HL-60 (cell line): ENCODE results near the gene RCBTB2.
"Not testable (repeated sequence)": the region's sequence is repeated elsewhere in the genome, so short reads cannot be mapped to it uniquely, and the experiment has no call there.

Experiments used
- DNase-seq, 2 experiments: peaks; one replicate each; pipeline ENCODE4 v3.0.0-alpha.2; 2010 to 2020; ENCODE audit warnings: low read depth in 1 of 2, low spot score in 1 of 2
- H3K27ac ChIP-seq: fragments of 250-450 bp; sonication (Bioruptor Pico); replicated peaks from 2 replicates; pipeline ENCODE4 v1.5.1; 2020; ENCODE audit warnings: mild to moderate bottlenecking, moderate library complexity
- H3K27me3 ChIP-seq: fragments of 250-450 bp; sonication (Bioruptor Pico); 2 replicates; pipeline ENCODE4 v1.5.1; 2021; ENCODE audit warnings: mild to moderate bottlenecking, moderate library complexity; ENCODE audit not compliant: insufficient read depth, poor library complexity, severe bottlenecking
- H3K4me3 ChIP-seq: replicated peaks from 2 replicates; pipeline ENCODE4 v1.5.1; 2011; ENCODE audit warnings: mild to moderate bottlenecking, control low read depth, low read length; ENCODE audit not compliant: insufficient read depth
- CTCF ChIP-seq: IDR thresholded peaks from one replicate; pipeline ENCODE4 v1.5.1; 2011; ENCODE audit warnings: low read length, control low read depth, inconsistent platforms; ENCODE audit not compliant: insufficient read depth
- GABPA ChIP-seq: IDR thresholded peaks from 2 replicates; pipeline ENCODE4 v1.6.1; 2012; ENCODE audit warnings: low read depth
- POLR2AphosphoS5 ChIP-seq: IDR thresholded peaks from 2 replicates; pipeline ENCODE4 v1.6.1; 2012; ENCODE audit warnings: low read depth
- REST ChIP-seq: IDR thresholded peaks from 2 replicates; pipeline ENCODE4 v1.6.1; 2012; ENCODE audit warnings: low read depth; ENCODE audit not compliant: insufficient replicate concordance
- SPI1 ChIP-seq: IDR thresholded peaks from 2 replicates; pipeline ENCODE4 v1.6.1; 2012; ENCODE audit warnings: low read depth, mild to moderate bottlenecking, borderline replicate concordance
- long read RNA-seq: library from polyadenylated mRNA; unstranded; transcript quantifications from one replicate; pipeline ENCODE4 v2.0.0, GENCODE V29; 2020

Gene RCBTB2
- long read RNA-seq, partial matches to known transcripts: 1 of 10 reads
- long read RNA-seq, other reads (novel, unspliced or antisense): 5 of 10 reads

- H3K27ac ChIP-seq: peak within 1 kb of the TSS; percentile 97
- DNase-seq: peak; percentile 96 to 99
- H3K4me3 ChIP-seq: peak within 1 kb of the TSS; percentile 76
- no peaks in the 10 kb centered on the region for H3K27me3 ChIP-seq
- TF ChIP-seq CTCF (no peak), REST (no peak), GABPA (no peak), POLR2AphosphoS5 (no peak), SPI1 (no peak)
These were observed at the start of gene RCBTB2 for GRCh38 chr13:48532506-48533499. RCBTB2 (minus strand) TSS chr13:48533080; CDS start chr13:48521939, 11,141 bp downstream.

- DNase-seq: no peak
- no peak for TF ChIP-seq GABPA
- no peak for TF ChIP-seq REST
- no peak for TF ChIP-seq CTCF
- TF ChIP-seq POLR2AphosphoS5: no peak
- no peak for TF ChIP-seq SPI1
- Histone ChIP-seq H3K4me3 (no peak overlapping the region), H3K27me3 (no peaks in the 10 kb centered on the region), H3K27ac (no peak overlapping the region)
These were observed 49.2 kb upstream of the RCBTB2 start for GRCh38 chr13:48582084-48582483.

- Histone ChIP-seq H3K4me3 (no peak overlapping the region), H3K27me3 (no peaks in the 10 kb centered on the region), H3K27ac (no peak overlapping the region)
- TF ChIP-seq GABPA: no peak
- no peak for DNase-seq
These were observed 48.0 kb upstream of the RCBTB2 start for GRCh38 chr13:48580896-48581295.

- H3K27me3 ChIP-seq: no peaks in the 10 kb centered on the region
- no peak overlapping the region for H3K27ac ChIP-seq
- DNase-seq: peak in 1 of 2 experiments; percentile 73
- no peak overlapping the region for H3K4me3 ChIP-seq
- no peak for TF ChIP-seq POLR2AphosphoS5
- no peak for TF ChIP-seq REST
- peak; percentile 5 for TF ChIP-seq CTCF
These were observed 47.4 kb upstream of the RCBTB2 start for GRCh38 chr13:48580185-48580803.

- DNase-seq, H3K27me3 ChIP-seq, H3K4me3 ChIP-seq: not testable (repeated sequence)
- H3K27ac ChIP-seq: peak overlapping the region; percentile 71
These were observed 47.0 kb upstream of the RCBTB2 start for GRCh38 chr13:48579919-48580180.
